Neural progenitor cell (in vitro differentiated cells): Measurements from ENCODE around the gene GCNT4.

Experiments used
- EZH2 ChIP-seq: fragments of 200-600 bp; sonication (generic); IDR thresholded peaks from 2 replicates; pipeline ENCODE4 v1.6.1; 2017; ENCODE audit warnings: antibody characterized with exemption, mild to moderate bottlenecking, moderate library complexity
- TF ChIP-seq, protein P1 (sequence below): fragments of 200-600 bp; sonication (generic); IDR thresholded peaks from 2 replicates; pipeline ENCODE4 v1.5.1; 2017; ENCODE audit warnings: antibody characterized with exemption, mild to moderate bottlenecking

DNA sequence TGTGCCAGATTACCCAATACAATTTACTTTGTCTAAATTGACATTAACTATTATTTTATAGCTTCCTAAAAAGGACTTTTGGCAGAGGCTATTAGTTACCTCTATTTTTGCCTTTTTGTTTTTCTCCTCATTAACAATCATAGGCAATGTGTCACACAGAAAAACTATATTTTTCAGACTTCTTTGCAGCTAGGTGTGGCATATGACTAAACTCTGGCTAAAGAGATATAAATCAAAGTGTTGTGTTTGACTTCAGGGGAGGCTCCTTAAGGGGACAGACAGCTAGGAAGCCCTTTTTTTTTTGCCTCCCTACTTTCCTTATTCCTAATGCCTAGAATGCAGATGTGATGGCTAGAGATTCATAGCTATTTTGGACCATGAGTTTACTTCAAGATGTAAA lies 19.7 kb upstream of the GCNT4 start:
- no peak for TF ChIP-seq EZH2
- TF ChIP-seq, protein P1, sequence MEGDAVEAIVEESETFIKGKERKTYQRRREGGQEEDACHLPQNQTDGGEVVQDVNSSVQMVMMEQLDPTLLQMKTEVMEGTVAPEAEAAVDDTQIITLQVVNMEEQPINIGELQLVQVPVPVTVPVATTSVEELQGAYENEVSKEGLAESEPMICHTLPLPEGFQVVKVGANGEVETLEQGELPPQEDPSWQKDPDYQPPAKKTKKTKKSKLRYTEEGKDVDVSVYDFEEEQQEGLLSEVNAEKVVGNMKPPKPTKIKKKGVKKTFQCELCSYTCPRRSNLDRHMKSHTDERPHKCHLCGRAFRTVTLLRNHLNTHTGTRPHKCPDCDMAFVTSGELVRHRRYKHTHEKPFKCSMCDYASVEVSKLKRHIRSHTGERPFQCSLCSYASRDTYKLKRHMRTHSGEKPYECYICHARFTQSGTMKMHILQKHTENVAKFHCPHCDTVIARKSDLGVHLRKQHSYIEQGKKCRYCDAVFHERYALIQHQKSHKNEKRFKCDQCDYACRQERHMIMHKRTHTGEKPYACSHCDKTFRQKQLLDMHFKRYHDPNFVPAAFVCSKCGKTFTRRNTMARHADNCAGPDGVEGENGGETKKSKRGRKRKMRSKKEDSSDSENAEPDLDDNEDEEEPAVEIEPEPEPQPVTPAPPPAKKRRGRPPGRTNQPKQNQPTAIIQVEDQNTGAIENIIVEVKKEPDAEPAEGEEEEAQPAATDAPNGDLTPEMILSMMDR, result no peak
